GM19193 (cell line): ENCODE data around the gene FSD1.

Experiments used
- POLR2A ChIP-seq: IDR thresholded peaks from 4 replicates; pipeline ENCODE4 v1.6.1; 2011; ENCODE audit not compliant: insufficient read depth, insufficient read length; ENCODE audit errors: extremely low read depth

The FSD1 gene

DNA sequence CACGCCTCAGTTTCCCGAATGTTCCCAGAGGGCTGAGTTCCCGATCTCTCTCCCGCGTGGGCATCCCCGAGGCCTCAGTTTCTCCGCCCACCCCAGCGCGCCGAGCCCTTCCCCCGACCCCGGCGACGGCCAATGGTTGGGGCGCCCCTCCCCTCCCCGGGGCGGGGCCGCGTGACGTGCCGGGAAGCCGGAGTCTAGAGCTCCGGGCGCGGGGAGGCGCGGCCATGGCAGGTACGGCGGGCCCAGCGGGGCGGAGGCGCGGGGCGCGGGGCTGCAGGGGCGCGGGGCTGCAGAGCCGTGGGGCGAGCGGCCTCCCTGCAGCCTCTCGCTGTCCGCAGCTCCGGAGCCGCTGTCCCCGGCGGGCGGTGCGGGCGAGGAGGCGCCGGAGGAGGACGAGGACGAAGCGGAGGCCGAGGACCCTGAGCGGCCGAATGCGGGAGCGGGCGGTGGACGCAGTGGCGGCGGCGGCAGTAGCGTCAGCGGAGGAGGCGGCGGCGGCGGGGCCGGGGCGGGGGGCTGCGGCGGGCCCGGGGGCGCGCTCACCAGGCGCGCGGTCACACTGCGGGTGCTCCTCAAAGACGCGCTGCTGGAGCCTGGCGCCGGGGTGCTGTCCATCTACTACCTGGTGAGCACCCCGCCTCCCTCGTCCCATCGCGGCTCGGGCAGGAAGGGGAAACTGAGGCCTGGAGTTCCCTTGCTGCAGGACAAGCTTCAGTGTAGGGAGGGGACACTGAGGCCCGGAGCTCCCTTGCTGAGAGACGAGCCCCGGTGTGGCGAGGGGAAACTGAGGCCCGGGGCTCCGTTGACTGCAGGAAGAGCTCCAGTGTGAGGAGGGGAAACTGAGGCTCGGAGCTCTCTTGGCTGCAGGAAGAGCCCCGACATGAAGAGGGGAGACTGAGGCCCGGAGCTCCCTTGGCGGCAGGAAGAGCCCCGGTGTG is 39.2 kb downstream of the FSD1 start, which contains the start of gene MPND:
MPND (plus strand) TSS at position 193 of the 938 bp plus-strand sequence; CDS start at position 225, 32 bp downstream.
- peak; percentile 41 for TF ChIP-seq POLR2A

DNA sequence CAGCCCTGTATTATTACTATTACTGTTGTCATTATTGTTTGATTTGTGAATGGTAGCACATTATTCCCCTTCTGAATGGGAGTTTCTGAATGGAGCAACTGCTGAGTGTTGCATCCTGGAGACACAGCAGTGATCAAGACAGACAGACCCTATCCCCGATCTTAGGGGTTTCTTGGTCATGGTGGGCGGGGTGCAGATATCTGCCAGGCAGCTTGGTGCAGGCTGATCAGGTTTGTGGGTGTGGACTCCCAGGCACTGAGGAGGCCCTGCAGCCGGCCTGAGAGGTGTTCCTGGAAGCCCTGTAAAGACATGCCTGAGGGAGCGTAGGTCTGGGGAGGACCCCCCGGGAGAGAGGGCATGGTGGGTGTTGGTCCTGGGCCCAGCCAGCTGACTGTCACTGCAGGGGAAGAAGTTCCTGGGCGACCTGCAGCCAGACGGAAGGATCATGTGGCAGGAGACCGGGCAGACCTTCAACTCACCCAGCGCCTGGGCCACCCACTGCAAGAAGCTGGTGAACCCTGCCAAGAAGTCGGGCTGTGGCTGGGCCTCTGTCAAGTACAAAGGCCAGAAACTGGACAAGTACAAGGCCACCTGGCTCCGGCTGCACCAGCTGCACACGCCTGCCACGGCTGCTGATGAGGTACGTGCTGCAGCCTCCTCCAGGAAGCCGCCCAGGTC is 41.1 kb downstream of the FSD1 start:
- no peak for TF ChIP-seq POLR2A

DNA sequence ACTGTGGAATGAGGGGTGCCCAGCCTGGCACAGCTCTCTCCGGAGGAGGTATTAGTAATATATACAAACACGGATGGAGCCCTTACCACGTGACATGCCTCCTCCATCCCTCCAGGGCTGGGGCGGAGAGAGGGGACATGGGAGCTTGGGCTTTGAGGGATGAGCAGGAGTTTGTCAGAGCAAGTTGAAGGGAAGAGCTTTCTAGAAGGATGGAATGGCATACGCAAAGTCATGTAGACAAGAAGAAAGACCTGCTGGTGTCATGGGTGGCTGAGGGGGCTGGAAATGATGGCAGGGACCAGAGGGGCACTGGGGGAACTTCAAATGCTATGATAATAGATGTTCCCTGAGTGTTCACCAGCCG is 41.6 kb downstream of the FSD1 start:
- no peak for TF ChIP-seq POLR2A

GRCh38 chr19:4347521-4347920 is 43.1 kb downstream of the FSD1 start:
- TF ChIP-seq POLR2A = no peak

- TF ChIP-seq POLR2A = no peak
Measured at GRCh38 chr19:4350111-4350510, 45.7 kb downstream of the FSD1 start.

- no peak for TF ChIP-seq POLR2A
Measured at GRCh38 chr19:4350726-4351125, 46.3 kb downstream of the FSD1 start.

- no peak for TF ChIP-seq POLR2A
Measured at GRCh38 chr19:4352701-4353121, 48.3 kb downstream of the FSD1 start.

GRCh38 chr19:4354282-4354681 is 49.9 kb downstream of the FSD1 start:
- TF ChIP-seq POLR2A = no peak

- TF ChIP-seq POLR2A = no peak
Measured at GRCh38 chr19:4354897-4355296, 50.5 kb downstream of the FSD1 start.

- TF ChIP-seq POLR2A = no peak
Measured at GRCh38 chr19:4357095-4357797, 52.8 kb downstream of the FSD1 start.

- peak; percentile 36 for TF ChIP-seq POLR2A
Measured at GRCh38 chr19:4357921-4358326, 53.5 kb downstream of the FSD1 start.

DNA sequence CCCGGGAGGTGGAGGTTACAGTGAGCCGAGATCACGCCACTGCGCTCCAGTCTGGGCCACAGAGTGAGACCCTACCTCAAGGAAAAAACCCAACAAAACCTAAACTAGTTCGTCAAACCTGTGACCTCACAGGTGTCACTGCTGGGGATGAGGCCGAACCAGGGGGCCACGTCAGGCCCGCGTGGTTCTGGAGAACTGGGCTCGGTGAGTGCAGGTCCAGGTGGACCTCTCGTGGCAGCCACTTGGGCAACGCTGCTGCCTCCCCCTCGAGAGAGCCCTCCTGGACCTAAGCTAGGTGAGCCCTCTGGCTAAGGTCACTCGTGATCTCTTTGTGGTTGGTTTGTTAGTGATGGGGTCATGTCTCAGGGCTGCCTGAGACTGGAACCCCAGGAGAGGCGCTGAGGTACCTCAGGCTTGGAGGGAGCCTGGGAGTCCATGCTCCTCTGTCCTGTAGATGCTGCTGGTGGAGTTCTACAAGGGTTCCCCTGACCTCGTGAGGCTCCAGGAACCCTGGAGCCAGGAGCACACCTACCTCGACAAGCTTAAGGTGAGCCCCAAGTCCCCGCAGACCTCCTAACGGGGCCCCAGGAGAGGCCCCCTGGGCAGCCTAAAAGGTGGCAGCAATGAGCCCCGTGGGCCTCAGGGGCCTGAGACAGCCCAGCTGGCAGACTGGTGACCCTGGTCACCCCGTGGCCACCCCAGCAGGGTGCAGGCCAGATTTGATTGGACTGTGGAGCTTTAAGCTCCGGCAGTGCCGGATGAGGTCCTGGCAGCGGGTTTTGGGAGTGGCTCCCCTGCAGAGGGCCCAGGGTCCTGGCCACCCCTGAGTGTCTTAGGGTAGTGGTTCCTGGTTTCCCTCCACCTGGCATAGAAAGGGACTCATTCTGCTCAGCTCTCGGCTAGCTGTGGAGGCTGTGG is 54.6 kb downstream of the FSD1 start:
- no peak for TF ChIP-seq POLR2A

GRCh38 chr19:4359627-4360000 is 55.2 kb downstream of the FSD1 start:
- TF ChIP-seq POLR2A = no peak

- TF ChIP-seq POLR2A = no peak
Measured at GRCh38 chr19:4360081-4360569, 55.7 kb downstream of the FSD1 start.
